K562 (cell line): ENCODE data around the gene BCAS4. TPM values are rescaled to one million over a fixed set of nuclear protein-coding genes. Genes with fewer than 3 reads are reported as not detected.
A peak's percentile ranks its signal among the peaks of the same experiment; 100 is the strongest.

Source experiments
- CCNT2 ChIP-seq: IDR thresholded peaks from 2 replicates; pipeline ENCODE4 v1.6.1; 2011; ENCODE audit warnings: borderline replicate concordance, low read depth, mild to moderate bottlenecking, moderate library complexity, mixed read lengths, low read length; ENCODE audit not compliant: insufficient read length; ENCODE audit errors: extremely low read depth
- ETV5 ChIP-seq: sonication (generic); formaldehyde crosslinking; IDR thresholded peaks from 2 replicates; pipeline ENCODE4 v1.4.0; 2020; ENCODE audit warnings: low read depth, mild to moderate bottlenecking, missing genetic modification reagents
- LEF1 ChIP-seq: fragments of 450-650 bp; IDR thresholded peaks from 2 replicates; pipeline ENCODE4 v1.6.1; 2016; ENCODE audit warnings: mild to moderate bottlenecking
- NR2C1 ChIP-seq, 2 experiments: fragments of 450-650 bp; IDR thresholded peaks; 2 replicates each; pipeline ENCODE4 v1.6.1; 2017; ENCODE audit warnings: mild to moderate bottlenecking in 2 of 2, antibody characterized with exemption in 1 of 2, inconsistent platforms in 1 of 2, missing compliant biosample characterization in 1 of 2, missing genetic modification characterization in 1 of 2
- RBM34 ChIP-seq: fragments of 200-400 bp; formaldehyde crosslinking; IDR thresholded peaks from 2 replicates; pipeline ENCODE4 v1.6.1; 2018; ENCODE audit warnings: low read length, borderline replicate concordance; ENCODE audit not compliant: insufficient read depth
- RFX5 ChIP-seq: IDR thresholded peaks from 2 replicates; pipeline ENCODE4 v1.6.1; 2011; ENCODE audit warnings: low read depth, mild to moderate bottlenecking, improper control_type of control experiment, low read length
- SMARCE1 ChIP-seq: fragments of 450-650 bp; IDR thresholded peaks from 2 replicates; pipeline ENCODE4 v1.7.1; 2016; ENCODE audit warnings: mild to moderate bottlenecking
- ZKSCAN1 ChIP-seq: fragments of 150-350 bp; IDR thresholded peaks from 2 replicates; pipeline ENCODE4 v1.6.1; 2016; ENCODE audit warnings: low read depth, low read length
- ZNF174 ChIP-seq: fragments of 250-450 bp; sonication (Bioruptor Pico); IDR thresholded peaks from 2 replicates; pipeline ENCODE4 v1.4.0; 2020; ENCODE audit warnings: mild to moderate bottlenecking
- polyA plus RNA-seq, 8 experiments: library from polyadenylated mRNA; depleted of rRNA in 4 of 8; stranded (reverse) in 5 of 8; unstranded in 3 of 8; fragments of >200 nt; fragmentation: Nextera tagmentation in 2 of 8; fragmentation: Illumina TruSeq in 1 of 8; extraction: Ambion mirVana in 2 of 8; extraction: Trizol in 1 of 8; gene quantifications; 2 replicates each; pipeline versions ENCODE4 v1.2.1 to v1.2.3, GENCODE V29; 2011 to 2014; ENCODE audit warnings: inconsistent platforms in 1 of 8, missing spikeins in 1 of 8
- total RNA-seq, 7 experiments: library from RNA; depleted of rRNA in 6 of 7; stranded (reverse); fragments of >200 nt in 6 of 7; fragmentation: Illumina TruSeq in 2 of 7; extraction: Trizol in 2 of 7; gene quantifications; 2 replicates each; pipeline versions ENCODE4 v1.2.1 to v1.2.3, GENCODE V29; 2011 to 2021; ENCODE audit warnings: low replicate concordance in 1 of 7
- TF ChIP-seq, protein P1 (sequence below): sonication (generic); formaldehyde crosslinking; IDR thresholded peaks from 2 replicates; pipeline ENCODE4 v1.8.0; 2023; ENCODE audit warnings: mild to moderate bottlenecking, missing genetic modification reagents
- TF ChIP-seq, protein P2 (sequence below): fragments of 250-450 bp; sonication (Bioruptor Pico); IDR thresholded peaks from 2 replicates; pipeline ENCODE4 v1.8.0; 2022; ENCODE audit warnings: inconsistent platforms
- TF ChIP-seq, protein P3 (sequence below), 2 experiments: fragments of 450-650 bp in 1 of 2; IDR thresholded peaks; 2 replicates each; pipeline ENCODE4 v1.6.1; 2011 to 2017; ENCODE audit warnings: low read depth in 2 of 2, antibody characterized with exemption in 1 of 2, borderline replicate concordance in 1 of 2, low read length in 1 of 2, mild to moderate bottlenecking in 1 of 2, mixed read lengths in 1 of 2; ENCODE audit not compliant: control insufficient read depth in 1 of 2
- TF ChIP-seq, protein P4 (sequence below), 3 experiments: fragments of 200-800 bp in 1 of 3; fragments of 250-450 bp in 1 of 3; fragments of 450-650 bp in 1 of 3; sonication (Bioruptor Pico) in 1 of 3; sonication (Bioruptor generic) in 1 of 3; formaldehyde crosslinking in 1 of 3; IDR thresholded peaks; 2 replicates each; pipeline versions ENCODE4 v1.6.1 to v1.8.0; 2016 to 2022; ENCODE audit warnings: mild to moderate bottlenecking in 2 of 3, missing genetic modification characterization in 2 of 3, missing compliant biosample characterization in 1 of 3, moderate library complexity in 1 of 3
- TF ChIP-seq, protein P5 (sequence below), 3 experiments: fragments of 200-800 bp in 1 of 3; sonication (Bioruptor generic) in 1 of 3; sonication (generic) in 1 of 3; formaldehyde crosslinking in 1 of 3; IDR thresholded peaks; 2 replicates each; pipeline versions ENCODE4 v1.6.1 to v1.8.0; 2016 to 2022; ENCODE audit warnings: mild to moderate bottlenecking in 2 of 3, missing compliant biosample characterization in 2 of 3, missing genetic modification characterization in 2 of 3, missing genetic modification reagents in 1 of 3

BCAS4 gene
- total and polyA plus RNA-seq, 9 of the 15 experiments (the other 6 are each of a cell fraction or from before 2014, with no cell fraction given) = 0.15 to 2.3 (median 0.47) TPM

DNA sequence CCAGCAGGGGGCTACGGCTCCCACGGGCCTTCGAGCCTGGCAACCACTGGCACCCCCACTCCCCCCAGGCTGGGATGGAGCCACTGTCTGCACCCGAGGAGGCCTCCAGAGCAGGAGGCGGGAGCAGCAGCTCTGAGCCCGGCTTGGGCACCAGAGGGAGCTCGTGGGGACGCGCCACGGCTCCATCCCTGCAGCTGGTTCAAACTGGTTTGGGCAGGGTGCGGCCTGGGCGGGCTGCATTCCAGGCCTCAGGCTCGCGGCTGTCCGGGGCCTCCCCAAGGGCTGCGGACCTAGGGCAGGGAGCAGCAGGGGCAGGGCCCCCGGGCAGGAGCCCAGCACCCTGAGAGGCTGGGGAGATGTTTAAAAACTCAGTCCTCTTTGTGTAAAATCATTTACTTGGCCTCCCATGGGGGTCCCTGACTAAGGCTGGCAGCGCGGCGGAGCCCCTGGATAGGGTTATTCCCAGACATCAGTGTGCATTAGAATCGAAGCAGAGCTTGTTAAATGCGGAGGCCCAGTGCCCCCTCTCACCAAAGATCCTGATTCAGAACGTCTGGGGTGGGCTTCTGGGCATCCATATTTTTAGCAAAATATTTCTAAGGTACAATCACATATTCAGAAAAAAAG, 4.1 kb upstream of the BCAS4 start (continued):
- TF ChIP-seq, protein P1, sequence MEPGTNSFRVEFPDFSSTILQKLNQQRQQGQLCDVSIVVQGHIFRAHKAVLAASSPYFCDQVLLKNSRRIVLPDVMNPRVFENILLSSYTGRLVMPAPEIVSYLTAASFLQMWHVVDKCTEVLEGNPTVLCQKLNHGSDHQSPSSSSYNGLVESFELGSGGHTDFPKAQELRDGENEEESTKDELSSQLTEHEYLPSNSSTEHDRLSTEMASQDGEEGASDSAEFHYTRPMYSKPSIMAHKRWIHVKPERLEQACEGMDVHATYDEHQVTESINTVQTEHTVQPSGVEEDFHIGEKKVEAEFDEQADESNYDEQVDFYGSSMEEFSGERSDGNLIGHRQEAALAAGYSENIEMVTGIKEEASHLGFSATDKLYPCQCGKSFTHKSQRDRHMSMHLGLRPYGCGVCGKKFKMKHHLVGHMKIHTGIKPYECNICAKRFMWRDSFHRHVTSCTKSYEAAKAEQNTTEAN (CRISPR knock-in tag) = no peak
- TF ChIP-seq, protein P2, sequence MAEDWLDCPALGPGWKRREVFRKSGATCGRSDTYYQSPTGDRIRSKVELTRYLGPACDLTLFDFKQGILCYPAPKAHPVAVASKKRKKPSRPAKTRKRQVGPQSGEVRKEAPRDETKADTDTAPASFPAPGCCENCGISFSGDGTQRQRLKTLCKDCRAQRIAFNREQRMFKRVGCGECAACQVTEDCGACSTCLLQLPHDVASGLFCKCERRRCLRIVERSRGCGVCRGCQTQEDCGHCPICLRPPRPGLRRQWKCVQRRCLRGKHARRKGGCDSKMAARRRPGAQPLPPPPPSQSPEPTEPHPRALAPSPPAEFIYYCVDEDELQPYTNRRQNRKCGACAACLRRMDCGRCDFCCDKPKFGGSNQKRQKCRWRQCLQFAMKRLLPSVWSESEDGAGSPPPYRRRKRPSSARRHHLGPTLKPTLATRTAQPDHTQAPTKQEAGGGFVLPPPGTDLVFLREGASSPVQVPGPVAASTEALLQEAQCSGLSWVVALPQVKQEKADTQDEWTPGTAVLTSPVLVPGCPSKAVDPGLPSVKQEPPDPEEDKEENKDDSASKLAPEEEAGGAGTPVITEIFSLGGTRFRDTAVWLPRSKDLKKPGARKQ = no peak
- TF ChIP-seq RBM34 (no peak), CCNT2 (peak; percentile 86), RFX5 (no peak), ZNF174 (CRISPR knock-in tag) (no peak), SMARCE1 (no peak), ETV5 (no peak), LEF1 (peak; percentile 97), ZKSCAN1 (0 out of 2 replicates have a peak, but pooled peaks have one; percentile 51), NR2C1 (IDR thresholded peaks at IDR 0.05) (no peak), NR2C1 (tag; IDR thresholded peaks at IDR 0.05) (peak; percentile 47; the same call in 1 of the 2 replicates)
- TF ChIP-seq, protein P3, sequence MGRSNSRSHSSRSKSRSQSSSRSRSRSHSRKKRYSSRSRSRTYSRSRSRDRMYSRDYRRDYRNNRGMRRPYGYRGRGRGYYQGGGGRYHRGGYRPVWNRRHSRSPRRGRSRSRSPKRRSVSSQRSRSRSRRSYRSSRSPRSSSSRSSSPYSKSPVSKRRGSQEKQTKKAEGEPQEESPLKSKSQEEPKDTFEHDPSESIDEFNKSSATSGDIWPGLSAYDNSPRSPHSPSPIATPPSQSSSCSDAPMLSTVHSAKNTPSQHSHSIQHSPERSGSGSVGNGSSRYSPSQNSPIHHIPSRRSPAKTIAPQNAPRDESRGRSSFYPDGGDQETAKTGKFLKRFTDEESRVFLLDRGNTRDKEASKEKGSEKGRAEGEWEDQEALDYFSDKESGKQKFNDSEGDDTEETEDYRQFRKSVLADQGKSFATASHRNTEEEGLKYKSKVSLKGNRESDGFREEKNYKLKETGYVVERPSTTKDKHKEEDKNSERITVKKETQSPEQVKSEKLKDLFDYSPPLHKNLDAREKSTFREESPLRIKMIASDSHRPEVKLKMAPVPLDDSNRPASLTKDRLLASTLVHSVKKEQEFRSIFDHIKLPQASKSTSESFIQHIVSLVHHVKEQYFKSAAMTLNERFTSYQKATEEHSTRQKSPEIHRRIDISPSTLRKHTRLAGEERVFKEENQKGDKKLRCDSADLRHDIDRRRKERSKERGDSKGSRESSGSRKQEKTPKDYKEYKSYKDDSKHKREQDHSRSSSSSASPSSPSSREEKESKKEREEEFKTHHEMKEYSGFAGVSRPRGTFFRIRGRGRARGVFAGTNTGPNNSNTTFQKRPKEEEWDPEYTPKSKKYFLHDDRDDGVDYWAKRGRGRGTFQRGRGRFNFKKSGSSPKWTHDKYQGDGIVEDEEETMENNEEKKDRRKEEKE (IDR thresholded peaks at IDR 0.05; ENCODE audit: borderline replicate concordance in 1 of 2, control insufficient read depth in 1 of 2, low read depth in 2 of 2, low read length in 1 of 2) = peak in 1 of 2 experiments; percentile 58; a peak in 1 of 4 replicates
- TF ChIP-seq, protein P4, sequence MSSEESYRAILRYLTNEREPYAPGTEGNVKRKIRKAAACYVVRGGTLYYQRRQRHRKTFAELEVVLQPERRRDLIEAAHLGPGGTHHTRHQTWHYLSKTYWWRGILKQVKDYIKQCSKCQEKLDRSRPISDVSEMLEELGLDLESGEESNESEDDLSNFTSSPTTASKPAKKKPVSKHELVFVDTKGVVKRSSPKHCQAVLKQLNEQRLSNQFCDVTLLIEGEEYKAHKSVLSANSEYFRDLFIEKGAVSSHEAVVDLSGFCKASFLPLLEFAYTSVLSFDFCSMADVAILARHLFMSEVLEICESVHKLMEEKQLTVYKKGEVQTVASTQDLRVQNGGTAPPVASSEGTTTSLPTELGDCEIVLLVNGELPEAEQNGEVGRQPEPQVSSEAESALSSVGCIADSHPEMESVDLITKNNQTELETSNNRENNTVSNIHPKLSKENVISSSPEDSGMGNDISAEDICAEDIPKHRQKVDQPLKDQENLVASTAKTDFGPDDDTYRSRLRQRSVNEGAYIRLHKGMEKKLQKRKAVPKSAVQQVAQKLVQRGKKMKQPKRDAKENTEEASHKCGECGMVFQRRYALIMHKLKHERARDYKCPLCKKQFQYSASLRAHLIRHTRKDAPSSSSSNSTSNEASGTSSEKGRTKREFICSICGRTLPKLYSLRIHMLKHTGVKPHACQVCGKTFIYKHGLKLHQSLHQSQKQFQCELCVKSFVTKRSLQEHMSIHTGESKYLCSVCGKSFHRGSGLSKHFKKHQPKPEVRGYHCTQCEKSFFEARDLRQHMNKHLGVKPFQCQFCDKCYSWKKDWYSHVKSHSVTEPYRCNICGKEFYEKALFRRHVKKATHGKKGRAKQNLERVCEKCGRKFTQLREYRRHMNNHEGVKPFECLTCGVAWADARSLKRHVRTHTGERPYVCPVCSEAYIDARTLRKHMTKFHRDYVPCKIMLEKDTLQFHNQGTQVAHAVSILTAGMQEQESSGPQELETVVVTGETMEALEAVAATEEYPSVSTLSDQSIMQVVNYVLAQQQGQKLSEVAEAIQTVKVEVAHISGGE (CRISPR knock-in tag; IDR thresholded peaks at IDR 0.05) = peak; percentile 8 to 81 (median 45); a peak in 3 of 6 replicates
- TF ChIP-seq, protein P5, sequence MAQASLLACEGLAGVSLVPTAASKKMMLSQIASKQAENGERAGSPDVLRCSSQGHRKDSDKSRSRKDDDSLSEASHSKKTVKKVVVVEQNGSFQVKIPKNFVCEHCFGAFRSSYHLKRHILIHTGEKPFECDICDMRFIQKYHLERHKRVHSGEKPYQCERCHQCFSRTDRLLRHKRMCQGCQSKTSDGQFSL (CRISPR knock-in tag; IDR thresholded peaks at IDR 0.05) = peak; percentile 73
- TF ChIP-seq, protein P5 (tag; IDR thresholded peaks at IDR 0.05) = peak in 1 of 2 experiments; percentile 65; a peak in 2 of 4 replicates
